DOHH2 (cell line): ENCODE data around the gene ARMC10.

Experiments
- H3F3A ChIP-seq: fragments of 200-600 bp; sonication (generic), shearing (Covaris generic); 2 replicates; pipeline ENCODE4 v1.6.0; 2016; ENCODE audit warnings: antibody characterized with exemption, mild to moderate bottlenecking; ENCODE audit not compliant: control insufficient read depth, insufficient read depth
- H3K27ac ChIP-seq: fragments of 200-600 bp; sonication (generic); 2 replicates; pipeline ENCODE4 v1.5.1; 2014; ENCODE audit warnings: low read depth, mild to moderate bottlenecking, low read length, moderate library complexity
- H3K27me3 ChIP-seq: fragments of 200-600 bp; sonication (generic); 2 replicates; pipeline ENCODE4 v1.6.1; 2014; ENCODE audit warnings: mild to moderate bottlenecking, low read length, mixed read lengths; ENCODE audit not compliant: control insufficient read depth
- H3K36me3 ChIP-seq: fragments of 200-600 bp; sonication (generic); 2 replicates; pipeline ENCODE4 v1.6.1; 2014; ENCODE audit warnings: mild to moderate bottlenecking, low read length, moderate library complexity, mixed read lengths; ENCODE audit not compliant: control insufficient read depth
- H3K4me1 ChIP-seq: fragments of 200-600 bp; sonication (generic); 2 replicates; pipeline ENCODE4 v1.6.1; 2014; ENCODE audit warnings: mild to moderate bottlenecking, low read length, mixed read lengths; ENCODE audit not compliant: control insufficient read depth
- H3K4me2 ChIP-seq: fragments of 200-600 bp; sonication (generic); 2 replicates; pipeline ENCODE4 v1.6.0; 2014; ENCODE audit warnings: mild to moderate bottlenecking, low read length, moderate library complexity
- H3K4me3 ChIP-seq: fragments of 200-600 bp; sonication (generic); 2 replicates; pipeline ENCODE4 v1.5.1; 2014; ENCODE audit warnings: mild to moderate bottlenecking, low read length, mixed read lengths
- H3K79me2 ChIP-seq: fragments of 200-600 bp; sonication (generic); 2 replicates; pipeline ENCODE4 v1.6.1; 2014; ENCODE audit warnings: mild to moderate bottlenecking, low read length, mixed read lengths; ENCODE audit not compliant: control insufficient read depth
- H3K9me2 ChIP-seq: fragments of 200-600 bp; sonication (generic); replicated peaks from 2 replicates; pipeline ENCODE4 v1.6.1; 2014; ENCODE audit warnings: mild to moderate bottlenecking, low read length, mixed read lengths; ENCODE audit not compliant: control insufficient read depth
- H3K9me3 ChIP-seq: fragments of 200-600 bp; sonication (generic); 2 replicates; pipeline ENCODE4 v1.6.1; 2014; ENCODE audit warnings: antibody characterized with exemption, low read length, mixed read lengths; ENCODE audit not compliant: control insufficient read depth, insufficient read depth
- H4K20me1 ChIP-seq: fragments of 200-600 bp; sonication (generic); 2 replicates; pipeline ENCODE4 v1.6.0; 2014; ENCODE audit warnings: low read depth, mild to moderate bottlenecking, antibody characterized with exemption, low read length, moderate library complexity; ENCODE audit not compliant: control insufficient read depth, insufficient read depth
- EZH2phosphoT487 ChIP-seq: fragments of 200-600 bp; sonication (generic); IDR thresholded peaks from 2 replicates; pipeline ENCODE4 v1.6.1; 2017; ENCODE audit warnings: borderline replicate concordance, mild to moderate bottlenecking, antibody characterized with exemption, low read length, moderate library complexity, mixed read lengths
- TF ChIP-seq, protein P1 (sequence below): fragments of 200-600 bp; sonication (generic); IDR thresholded peaks from one replicate; pipeline ENCODE4 v1.5.1; 2014; ENCODE audit warnings: antibody characterized with exemption, mild to moderate bottlenecking, low read depth, low read length; ENCODE audit not compliant: poor library complexity, severe bottlenecking

Gene ARMC10

DNA sequence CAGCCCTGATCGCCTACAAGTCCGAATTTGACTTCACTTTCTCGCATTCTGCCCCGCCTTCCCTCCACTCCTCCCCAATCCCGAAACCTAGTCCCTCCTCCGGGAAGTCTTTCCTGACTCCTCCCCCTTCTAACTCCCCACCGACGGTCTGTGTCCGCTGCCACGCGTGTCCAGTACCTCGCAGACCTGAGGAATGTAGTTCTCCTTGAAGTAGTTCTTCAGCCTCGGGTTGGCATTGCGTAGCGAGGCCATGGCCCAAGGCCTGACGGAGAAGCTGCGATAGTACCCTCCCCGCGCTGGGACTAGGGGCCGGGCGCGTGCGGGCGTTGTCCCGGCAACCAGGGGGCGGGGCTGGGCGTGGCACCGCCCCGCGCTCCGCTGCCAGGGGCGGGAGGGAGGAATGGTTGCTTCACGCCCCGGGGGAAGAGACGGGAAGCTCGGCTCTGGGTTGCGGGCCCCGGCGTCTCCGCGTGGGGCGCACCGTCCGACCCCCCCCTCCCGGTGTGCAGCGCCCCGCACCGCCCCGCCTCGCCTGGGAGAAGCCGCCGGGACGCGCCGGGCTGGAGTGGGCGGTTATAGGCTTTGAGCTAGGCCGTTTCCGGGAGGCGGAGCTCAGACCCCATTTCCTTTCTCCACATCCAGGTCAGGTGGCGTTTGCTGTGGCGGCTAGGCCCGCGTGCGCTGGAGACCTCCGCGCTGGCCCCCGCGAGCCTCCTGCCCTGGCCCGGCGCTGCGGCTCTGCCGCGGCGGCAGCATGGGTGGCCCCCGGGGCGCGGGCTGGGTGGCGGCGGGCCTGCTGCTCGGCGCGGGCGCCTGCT, at the start of gene ARMC10, which contains the start of gene FBXL13:
Gene ARMC10 (plus strand): TSS at position 622 of the 818 bp plus-strand sequence. CDS start 133 bp downstream, at position 755.
Gene FBXL13 (minus strand): TSS at position 278 of the 818 bp plus-strand sequence.
- H3K27ac ChIP-seq: peak within 1 kb of the TSS; percentile 63
- peaks cover 42% of the 10 kb centered on the region for H3K4me1 ChIP-seq
- peak within 1 kb of the TSS; percentile 99 for H3K4me2 ChIP-seq
- no peaks in the 10 kb centered on the region; the same call in 1 of the 2 replicates for H4K20me1 ChIP-seq
- peaks cover 32% of the 10 kb centered on the region for H3K36me3 ChIP-seq
- H3K9me2 ChIP-seq: no peaks in the 10 kb centered on the region
- no peaks in the 10 kb centered on the region for H3K9me3 ChIP-seq
- 0 out of 2 replicates have a peak, but pooled peaks cover 6% of the 10 kb centered on the region for H3F3A ChIP-seq
- TF ChIP-seq, protein P1, sequence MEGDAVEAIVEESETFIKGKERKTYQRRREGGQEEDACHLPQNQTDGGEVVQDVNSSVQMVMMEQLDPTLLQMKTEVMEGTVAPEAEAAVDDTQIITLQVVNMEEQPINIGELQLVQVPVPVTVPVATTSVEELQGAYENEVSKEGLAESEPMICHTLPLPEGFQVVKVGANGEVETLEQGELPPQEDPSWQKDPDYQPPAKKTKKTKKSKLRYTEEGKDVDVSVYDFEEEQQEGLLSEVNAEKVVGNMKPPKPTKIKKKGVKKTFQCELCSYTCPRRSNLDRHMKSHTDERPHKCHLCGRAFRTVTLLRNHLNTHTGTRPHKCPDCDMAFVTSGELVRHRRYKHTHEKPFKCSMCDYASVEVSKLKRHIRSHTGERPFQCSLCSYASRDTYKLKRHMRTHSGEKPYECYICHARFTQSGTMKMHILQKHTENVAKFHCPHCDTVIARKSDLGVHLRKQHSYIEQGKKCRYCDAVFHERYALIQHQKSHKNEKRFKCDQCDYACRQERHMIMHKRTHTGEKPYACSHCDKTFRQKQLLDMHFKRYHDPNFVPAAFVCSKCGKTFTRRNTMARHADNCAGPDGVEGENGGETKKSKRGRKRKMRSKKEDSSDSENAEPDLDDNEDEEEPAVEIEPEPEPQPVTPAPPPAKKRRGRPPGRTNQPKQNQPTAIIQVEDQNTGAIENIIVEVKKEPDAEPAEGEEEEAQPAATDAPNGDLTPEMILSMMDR: no peak
- TF ChIP-seq EZH2phosphoT487: no peak
- peak within 1 kb of the TSS; percentile 78 for H3K4me3 ChIP-seq
- H3K79me2 ChIP-seq: peaks cover 45% of the 10 kb centered on the region
- H3K27me3 ChIP-seq: no peaks in the 10 kb centered on the region

DNA sequence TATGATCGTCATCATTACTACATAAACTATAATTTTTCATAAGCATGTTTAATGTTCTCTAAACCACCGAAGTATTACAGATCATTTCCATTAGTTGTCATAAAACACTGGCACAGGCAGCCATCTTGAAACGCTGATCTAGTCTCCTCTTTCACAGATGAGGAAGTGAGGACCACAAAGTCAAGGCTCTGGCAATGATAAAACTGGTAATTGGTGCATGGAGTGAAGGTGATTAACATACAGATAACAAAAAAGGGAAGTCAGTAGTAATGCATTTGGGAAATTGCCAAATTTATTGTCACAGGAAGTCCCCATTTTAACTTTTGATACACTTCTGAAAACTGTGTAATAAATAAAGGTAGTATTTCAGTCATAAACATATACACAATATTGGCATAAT, 49.6 kb upstream of the ARMC10 start:
- Histone ChIP-seq H3K9me3 (peaks cover 3% of the 10 kb centered on the region; the same call in 1 of the 2 replicates), H3K27me3 (no peaks in the 10 kb centered on the region), H3F3A (peaks cover 22% of the 10 kb centered on the region), H4K20me1 (no peaks in the 10 kb centered on the region), H3K4me3 (peak overlapping the region; percentile 36), H3K9me2 (no peaks in the 10 kb centered on the region), H3K27ac (peak overlapping the region; percentile 0), H3K79me2 (no peaks in the 10 kb centered on the region), H3K4me2 (peak overlapping the region; percentile 47), H3K4me1 (peaks cover 13% of the 10 kb centered on the region), H3K36me3 (no peaks in the 10 kb centered on the region)
- no peak for TF ChIP-seq EZH2phosphoT487
- TF ChIP-seq, protein P1: no peak

DNA sequence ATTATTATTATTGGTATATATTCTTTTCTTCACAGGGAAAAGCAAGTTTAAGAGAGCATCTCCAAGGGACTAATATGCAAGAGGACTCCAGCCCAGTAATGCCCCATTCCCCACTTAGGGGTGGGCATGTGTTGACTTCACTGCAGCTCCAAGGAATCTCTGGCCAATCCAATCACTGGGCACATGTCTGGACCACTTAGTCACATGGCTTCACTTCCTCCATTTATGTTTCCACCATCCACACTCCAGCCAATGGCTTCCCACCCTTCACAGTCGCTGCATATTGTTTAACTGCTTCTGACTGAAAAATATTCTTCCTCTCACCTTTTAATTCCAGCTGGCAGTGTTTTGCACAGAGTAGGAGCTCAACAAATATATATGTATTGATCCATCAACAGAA, 43.9 kb upstream of the ARMC10 start:
- TF ChIP-seq, protein P1: no peak
- no peak for TF ChIP-seq EZH2phosphoT487
- Histone ChIP-seq H3K27ac (no peak overlapping the region), H3K79me2 (no peaks in the 10 kb centered on the region), H3K4me3 (no peak overlapping the region), H3K27me3 (no peaks in the 10 kb centered on the region), H4K20me1 (no peaks in the 10 kb centered on the region), H3K4me1 (no peaks in the 10 kb centered on the region), H3K4me2 (no peak overlapping the region), H3K36me3 (no peaks in the 10 kb centered on the region), H3K9me3 (no peaks in the 10 kb centered on the region), H3F3A (peaks cover 12% of the 10 kb centered on the region), H3K9me2 (no peaks in the 10 kb centered on the region)
